HS-5 (cell line): ENCODE measurements around the gene FAM3C.
"Not testable (repeated sequence)": the region's sequence is repeated elsewhere in the genome, so short reads cannot be mapped to it uniquely, and the experiment has no call there.

ENCODE experiments used
- DNase-seq: peaks from one replicate; pipeline ENCODE4 v3.0.0-alpha.2; 2012; ENCODE audit warnings: low read depth

FAM3C gene, protein sequence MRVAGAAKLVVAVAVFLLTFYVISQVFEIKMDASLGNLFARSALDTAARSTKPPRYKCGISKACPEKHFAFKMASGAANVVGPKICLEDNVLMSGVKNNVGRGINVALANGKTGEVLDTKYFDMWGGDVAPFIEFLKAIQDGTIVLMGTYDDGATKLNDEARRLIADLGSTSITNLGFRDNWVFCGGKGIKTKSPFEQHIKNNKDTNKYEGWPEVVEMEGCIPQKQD

GRCh38 chr7:121395961-121396757 is at the start of gene FAM3C:
Gene FAM3C (minus strand): TSS chr7:121396308. CDS start chr7:121382969, 13,339 bp downstream.
- peak; percentile 43 for DNase-seq

GRCh38 chr7:121442845-121443244 is 46.7 kb upstream of the FAM3C start:
- no peak for DNase-seq

GRCh38 chr7:121440857-121441503 is 44.9 kb upstream of the FAM3C start:
- no peak for DNase-seq

DNA sequence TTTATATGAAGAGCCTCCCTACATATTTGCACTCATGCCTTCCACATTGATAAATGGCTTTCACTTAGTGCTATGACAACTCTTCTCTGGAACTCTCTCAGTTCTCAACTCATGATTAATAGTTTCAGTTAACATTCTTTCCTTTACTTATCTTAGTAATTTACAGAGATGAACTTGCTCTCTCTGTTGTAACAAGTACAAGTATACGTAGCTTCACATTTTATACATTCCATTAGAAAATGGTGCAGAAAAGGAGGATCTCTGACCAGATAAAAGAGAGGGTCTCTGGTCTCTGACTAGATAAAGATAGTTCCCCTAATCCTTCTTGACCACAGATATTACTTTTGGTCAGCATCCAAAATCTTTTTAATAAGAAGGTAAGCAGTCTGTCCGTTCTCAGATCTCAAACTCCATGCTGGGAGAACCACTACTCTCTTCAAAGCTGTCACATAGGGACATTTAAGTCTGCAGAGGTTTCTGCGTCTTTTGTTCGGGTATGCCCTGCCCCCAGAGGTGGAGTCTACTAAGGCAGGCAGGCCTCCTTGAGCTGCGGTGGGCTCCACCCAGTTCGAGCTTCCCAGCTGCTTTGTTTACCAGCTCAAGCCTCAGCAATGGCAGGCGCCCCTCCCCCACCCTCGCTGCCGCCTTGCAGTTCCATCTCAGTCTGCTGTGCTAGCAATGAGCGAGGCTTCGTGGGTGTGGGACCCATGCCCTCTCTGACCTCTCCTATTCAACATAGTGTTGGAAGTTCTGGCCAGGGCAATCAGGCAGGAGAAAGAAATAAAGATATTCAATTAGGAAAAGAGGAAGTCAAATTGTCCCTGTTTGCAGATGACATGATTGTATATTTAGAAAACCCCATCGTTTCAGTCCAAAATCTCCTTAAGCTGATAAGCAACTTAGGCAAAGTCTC is 42.2 kb upstream of the FAM3C start:
- DNase-seq = not testable (repeated sequence)

DNA sequence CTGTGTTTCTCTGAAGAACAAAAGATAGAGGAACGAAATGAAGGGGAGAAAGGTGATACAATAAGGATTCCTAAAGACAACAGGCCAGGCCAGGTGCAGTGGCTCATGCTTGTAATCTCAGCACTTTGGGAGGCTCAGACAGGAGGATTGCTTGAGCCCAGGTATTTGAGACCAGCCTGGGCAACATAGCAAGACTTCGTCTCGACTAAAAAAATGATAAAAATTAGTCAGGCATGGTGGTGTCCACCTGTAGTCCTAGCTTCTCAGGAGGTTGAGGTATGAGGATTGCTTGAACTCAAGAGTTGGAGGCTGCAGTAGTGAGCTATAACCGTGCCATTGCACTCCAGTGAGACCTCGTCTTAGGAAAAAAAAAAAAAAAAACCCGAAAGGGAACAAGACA is 41.4 kb upstream of the FAM3C start:
- DNase-seq = no peak

DNA sequence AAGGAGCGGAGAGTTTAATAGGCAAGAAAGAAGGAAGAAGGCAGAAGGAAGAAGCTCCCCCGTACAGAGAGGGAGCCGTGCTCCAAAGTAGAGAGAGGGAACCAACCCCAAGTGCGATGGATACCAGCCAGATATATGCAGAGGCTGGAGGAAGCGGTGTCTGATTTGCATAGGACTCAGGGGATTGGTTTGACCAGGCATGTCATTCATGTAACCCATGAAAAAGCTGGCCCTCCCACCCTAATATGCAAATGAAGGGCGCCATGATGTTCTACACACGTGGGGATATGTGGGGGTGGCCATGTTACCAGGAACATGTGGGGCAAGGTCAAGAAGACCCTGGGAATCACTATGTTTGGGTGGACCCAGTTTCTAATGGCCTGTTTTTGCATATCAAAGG is 40.6 kb upstream of the FAM3C start:
- DNase-seq = no peak

DNA sequence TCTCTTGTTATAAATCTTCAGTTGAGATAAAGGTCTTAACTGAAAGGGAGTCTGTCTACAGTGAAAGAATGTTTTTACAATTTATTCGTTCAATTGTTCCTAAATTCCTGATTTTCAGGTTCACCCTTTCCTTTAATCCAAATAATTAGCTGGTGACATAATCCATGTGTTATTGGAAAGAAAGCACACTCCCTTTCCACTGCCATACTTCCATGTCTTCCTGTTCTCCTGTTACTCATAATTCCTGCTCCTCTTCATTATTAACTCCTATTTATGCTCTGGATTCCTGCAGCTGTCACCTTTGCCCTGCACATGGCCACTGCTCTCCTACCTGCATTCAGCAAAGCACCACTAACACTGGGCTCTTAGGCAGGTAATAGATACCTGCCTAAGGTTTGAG is 40.0 kb upstream of the FAM3C start:
- DNase-seq = no peak

DNA sequence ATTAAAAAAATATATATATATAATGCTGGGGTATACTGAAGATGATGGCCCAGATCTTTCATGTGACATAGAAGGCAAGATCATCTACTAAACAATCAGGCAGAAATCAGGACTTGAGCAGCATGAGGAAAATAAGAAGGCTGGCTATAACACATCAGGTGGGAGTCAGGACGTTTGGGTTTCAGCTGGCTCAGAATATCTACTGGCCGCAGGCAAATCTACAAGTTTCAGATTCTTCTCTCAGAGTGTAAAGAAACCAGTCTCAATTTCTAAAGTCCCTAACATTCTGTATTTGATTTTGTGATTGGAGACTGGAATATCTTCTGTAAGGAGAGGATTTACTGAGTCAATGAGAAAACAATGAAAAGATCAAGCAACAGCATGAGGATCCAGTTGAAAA is 37.7 kb upstream of the FAM3C start:
- DNase-seq = no peak

DNA sequence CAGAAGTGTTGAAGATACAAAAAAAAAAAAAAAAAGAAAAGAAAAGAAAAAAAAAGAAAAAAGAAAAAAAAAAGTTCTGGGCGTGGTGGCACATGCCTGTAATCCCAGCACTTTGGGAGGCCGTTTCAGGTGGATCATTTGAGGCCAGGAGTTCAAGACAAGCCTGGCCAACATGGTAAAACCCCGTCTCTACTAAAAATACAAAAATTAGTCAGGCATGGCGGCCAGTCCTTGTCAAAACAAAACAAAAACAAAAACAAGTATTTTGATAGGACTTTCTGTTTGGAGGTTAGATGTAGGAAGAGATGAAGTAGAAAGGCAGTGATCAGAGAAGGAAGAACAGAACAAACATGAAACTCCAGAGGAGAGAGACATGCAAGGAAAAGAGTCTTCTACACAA is 36.4 kb upstream of the FAM3C start:
- not testable (repeated sequence) for DNase-seq

DNA sequence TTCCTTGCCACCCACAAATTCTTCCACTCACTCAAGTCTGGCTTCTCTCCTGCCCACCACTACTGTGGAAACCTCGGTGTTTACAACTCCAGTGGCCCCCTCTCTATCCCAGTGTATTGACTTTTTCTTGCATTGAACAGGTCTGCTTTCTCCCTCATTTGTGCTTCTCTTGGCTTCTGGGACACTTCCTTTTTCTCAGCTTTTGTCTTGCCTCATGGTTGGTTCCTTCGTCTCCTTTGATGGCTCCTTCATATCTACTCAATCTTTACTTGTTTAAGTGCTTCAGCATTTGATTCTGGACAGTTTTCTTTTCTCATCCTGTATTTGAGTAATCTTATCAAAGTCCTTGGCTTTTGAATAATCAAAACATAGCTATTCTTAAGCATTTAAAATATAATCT is 35.9 kb upstream of the FAM3C start:
- no peak for DNase-seq

DNA sequence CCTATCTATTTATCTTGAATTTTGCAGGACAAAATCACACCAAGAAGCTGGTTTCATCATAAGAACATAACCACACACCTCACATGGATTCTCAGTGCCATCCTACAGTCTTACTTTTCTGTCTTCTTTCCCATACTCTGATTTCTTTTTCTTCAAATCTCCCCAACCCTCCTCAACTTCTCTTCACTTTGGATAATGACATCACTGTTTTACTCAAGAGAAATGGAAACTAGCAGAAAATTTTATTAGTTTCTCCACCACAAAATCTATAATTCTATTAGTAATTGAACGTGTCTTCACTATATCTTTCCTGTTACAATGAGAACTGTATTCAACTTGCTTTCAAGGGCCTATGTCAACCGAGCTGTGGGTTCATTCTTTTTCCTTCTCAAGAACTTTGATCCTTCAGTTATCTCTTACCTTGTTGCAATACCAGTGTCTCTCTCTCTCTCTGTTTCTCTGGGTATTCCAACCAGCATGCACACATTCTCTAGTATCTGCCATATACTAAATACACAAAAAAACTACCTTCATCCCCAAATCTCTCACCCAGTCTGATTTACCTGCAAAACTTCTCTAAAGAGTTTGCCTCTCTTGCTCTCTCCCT is 35.4 kb upstream of the FAM3C start:
- DNase-seq = no peak

- DNase-seq = no peak
Observed at GRCh38 chr7:121430558-121430957, 34.5 kb upstream of the FAM3C start.

DNA sequence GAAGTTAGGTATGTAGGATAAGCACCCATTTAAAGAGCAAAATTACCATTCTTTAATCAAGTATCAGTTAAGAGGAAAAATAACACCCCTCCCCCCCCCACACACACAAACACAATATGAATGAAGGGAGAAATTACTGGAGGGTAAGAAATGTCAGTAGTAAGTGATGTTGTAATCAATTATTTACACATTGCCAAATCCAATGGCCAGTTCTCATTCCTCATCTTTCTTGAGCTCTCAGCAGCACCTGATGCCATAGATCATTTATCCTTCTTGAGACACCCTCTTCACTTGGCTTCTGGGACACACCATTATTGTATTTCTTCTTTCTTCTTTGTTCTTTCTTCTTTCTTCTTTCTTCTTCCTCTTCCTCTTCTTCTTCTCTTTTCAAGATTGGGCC is 33.7 kb upstream of the FAM3C start:
- no peak for DNase-seq

GRCh38 chr7:121428855-121429489 is 32.9 kb upstream of the FAM3C start:
- no peak for DNase-seq

- DNase-seq = not testable (repeated sequence)
Observed at GRCh38 chr7:121421743-121422142, 25.6 kb upstream of the FAM3C start.

GRCh38 chr7:121420976-121421375 is 24.9 kb upstream of the FAM3C start:
- DNase-seq = no peak

GRCh38 chr7:121419201-121420148 is 23.4 kb upstream of the FAM3C start:
- no peak for DNase-seq

DNA sequence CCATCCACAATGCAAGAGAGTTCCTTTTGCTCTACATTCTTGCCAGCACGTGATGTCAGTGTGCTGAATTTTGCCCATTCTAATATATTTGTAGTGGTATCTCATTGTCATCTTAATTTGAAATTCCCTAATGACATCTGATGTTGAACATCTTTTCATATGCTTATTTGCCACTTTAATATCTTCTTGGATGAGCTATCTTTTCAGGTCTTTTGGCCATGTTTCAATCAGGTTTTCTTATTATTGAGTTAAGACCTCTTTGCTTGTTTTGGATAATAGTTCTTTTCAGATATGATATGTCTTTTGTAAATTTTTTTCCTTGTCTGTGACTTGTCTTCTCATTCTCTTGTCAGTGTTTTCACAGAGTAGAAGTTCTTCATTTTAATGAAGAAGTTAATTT is 20.4 kb upstream of the FAM3C start:
- no peak for DNase-seq

- no peak for DNase-seq
Observed at GRCh38 chr7:121414436-121414835, 18.3 kb upstream of the FAM3C start.

- DNase-seq = no peak
Observed at GRCh38 chr7:121411597-121411979, 15.5 kb upstream of the FAM3C start.
